ENCODE results near the gene ACP2.

DNA sequence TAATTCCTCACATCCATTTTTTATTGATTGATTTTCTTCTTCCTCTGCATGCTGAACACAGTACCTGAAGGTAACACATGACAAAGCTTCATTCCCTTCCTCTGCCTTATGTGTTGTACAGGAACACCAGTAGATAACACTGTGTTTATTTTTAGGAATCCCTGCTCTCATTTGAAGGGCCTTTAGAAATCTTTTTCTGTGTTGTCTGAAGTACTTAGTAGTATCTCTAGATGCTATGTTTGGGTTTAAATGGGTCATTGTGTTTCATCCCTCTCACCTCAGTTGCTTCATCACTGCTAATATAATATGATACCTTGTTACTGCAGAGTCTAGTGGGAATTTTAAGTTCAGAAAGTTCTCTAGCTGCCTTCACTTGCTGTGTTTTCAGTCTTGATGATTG lies 31.5 kb upstream of the ACP2 start:
- TF ChIP-seq, protein P1, sequence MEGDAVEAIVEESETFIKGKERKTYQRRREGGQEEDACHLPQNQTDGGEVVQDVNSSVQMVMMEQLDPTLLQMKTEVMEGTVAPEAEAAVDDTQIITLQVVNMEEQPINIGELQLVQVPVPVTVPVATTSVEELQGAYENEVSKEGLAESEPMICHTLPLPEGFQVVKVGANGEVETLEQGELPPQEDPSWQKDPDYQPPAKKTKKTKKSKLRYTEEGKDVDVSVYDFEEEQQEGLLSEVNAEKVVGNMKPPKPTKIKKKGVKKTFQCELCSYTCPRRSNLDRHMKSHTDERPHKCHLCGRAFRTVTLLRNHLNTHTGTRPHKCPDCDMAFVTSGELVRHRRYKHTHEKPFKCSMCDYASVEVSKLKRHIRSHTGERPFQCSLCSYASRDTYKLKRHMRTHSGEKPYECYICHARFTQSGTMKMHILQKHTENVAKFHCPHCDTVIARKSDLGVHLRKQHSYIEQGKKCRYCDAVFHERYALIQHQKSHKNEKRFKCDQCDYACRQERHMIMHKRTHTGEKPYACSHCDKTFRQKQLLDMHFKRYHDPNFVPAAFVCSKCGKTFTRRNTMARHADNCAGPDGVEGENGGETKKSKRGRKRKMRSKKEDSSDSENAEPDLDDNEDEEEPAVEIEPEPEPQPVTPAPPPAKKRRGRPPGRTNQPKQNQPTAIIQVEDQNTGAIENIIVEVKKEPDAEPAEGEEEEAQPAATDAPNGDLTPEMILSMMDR (IDR thresholded peaks at IDR 0.05), result no peak
- no peak for TF ChIP-seq ZFX (IDR thresholded peaks at IDR 0.05; ENCODE audit: borderline replicate concordance)

Data from 22Rv1 (cell line).